Brain pericyte (primary cell): ENCODE results near the gene KBTBD4.
"Not testable (repeated sequence)": the region's sequence is repeated elsewhere in the genome, so short reads cannot be mapped to it uniquely, and the experiment has no call there.

ENCODE experiments used
- DNase-seq: peaks from one replicate; pipeline ENCODE4 v3.0.0-alpha.2; 2012; ENCODE audit warnings: low read depth, low spot score

KBTBD4 gene

DNA sequence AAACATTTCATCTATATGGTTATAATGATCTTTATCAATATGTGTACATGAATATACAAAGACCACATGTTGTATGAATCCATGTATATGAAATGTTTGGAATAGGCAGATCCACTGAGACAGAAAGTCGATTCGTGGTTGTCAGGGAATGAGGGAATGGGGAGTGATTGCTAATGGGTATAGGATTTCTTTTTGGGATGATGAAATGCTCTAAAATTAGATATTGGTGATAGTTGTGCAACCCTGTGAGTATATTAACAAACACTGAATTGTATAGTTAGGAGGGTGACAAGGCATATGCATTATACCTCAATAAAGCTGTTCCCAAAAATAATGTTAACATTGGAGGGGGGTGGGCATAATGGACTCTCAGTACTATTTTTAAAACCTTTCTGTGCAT is 18.3 kb downstream of the KBTBD4 start:
- no peak for DNase-seq

DNA sequence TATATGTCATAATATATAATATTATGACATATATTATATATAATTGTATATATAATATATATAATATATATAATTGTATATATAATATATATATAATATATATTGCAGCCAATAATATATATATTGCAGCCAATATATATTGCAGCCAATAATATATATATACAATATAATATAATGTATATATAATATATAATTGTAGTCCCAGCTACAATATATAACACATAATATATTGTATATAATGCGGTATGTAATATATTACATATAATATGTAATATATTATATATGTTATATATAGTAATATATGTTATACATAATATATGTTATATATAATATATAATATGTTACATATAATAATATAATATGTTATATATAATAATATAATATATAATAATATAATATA is 20.1 kb downstream of the KBTBD4 start:
- DNase-seq: no peak

DNA sequence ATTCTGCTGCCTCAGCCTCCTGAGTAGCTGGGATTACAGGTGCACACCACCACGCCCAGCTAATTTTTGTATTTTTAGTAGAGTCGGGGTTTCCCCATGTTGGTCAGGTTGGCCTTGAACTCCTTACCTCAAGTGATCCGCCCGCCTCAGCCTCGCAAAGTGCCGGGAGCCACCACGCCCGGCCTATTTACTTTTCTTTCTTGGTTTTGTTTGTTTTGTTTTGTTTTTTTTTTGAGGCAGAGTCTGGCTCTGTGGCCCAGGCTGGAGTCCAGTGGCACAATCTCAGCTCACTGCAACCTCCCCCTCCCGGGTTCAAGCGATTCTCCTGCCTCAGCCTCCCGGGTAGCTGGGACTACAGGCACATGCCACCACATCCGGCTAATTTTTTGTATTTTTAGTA is 21.8 kb downstream of the KBTBD4 start:
- DNase-seq: not testable (repeated sequence)

DNA sequence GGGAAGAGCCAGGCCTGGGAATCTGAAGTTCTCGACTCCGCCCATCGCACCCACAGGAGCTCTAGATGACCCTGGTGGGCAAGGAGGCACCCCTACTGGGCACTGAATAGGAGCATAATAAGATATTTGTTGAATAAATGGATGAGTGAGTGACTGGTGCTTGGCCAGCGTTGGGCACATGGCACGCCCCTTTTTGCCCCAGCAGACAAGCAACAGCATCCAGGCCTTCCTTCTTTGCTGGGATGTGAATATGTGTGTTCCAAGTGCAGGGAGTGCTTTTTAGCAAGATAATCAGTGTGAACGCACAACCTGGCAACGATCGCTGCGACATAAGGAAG is 25.4 kb downstream of the KBTBD4 start:
- no peak for DNase-seq

DNA sequence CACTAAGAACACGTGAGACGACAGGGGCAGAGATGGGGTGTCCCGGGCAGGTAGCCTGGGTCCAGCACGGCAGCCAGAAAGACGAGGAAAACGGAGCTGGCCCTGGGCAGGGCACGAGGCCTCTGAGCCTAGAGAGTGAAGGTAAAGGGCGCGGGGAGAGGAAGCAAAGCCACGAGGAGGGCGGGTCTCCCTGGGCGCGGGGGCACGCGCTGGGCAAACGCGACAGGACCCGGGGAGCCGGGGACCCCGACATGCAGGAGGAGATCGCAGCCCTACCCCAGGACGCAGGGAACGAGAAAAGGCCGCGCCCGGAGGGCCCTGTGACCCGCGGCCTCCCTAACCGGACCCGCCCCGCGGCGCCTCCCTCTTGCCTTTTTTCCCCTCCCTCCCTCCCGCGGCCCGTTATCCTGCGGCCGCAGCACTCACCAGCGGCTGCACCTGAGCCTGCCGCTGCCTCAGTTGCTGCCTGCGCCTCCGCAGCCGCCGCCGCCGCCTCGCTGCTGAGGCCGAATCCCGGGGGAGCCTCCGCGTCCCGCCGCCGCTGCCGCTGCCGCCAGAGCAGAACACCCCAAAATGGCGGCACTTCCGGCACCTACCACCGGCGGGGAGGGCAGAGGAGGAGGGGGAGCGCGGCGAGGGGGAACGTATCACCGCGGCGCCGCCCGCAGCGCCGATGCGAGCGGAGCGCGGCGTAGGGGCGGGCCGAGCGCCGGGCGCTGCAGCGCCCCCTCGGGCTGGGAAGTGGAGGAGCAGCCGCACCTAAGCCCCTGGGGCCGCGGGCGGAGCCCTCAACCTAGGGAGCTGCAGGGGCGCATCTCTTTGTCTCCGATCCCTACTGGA is 26.0 kb downstream of the KBTBD4 start, which contains the start of gene CELF1:
Gene CELF1, minus strand, starts transcription at position 567 of the 840 bp plus-strand sequence. CDS start 53,609 bp downstream, outside the sequence.
- DNase-seq: peak; percentile 43

DNA sequence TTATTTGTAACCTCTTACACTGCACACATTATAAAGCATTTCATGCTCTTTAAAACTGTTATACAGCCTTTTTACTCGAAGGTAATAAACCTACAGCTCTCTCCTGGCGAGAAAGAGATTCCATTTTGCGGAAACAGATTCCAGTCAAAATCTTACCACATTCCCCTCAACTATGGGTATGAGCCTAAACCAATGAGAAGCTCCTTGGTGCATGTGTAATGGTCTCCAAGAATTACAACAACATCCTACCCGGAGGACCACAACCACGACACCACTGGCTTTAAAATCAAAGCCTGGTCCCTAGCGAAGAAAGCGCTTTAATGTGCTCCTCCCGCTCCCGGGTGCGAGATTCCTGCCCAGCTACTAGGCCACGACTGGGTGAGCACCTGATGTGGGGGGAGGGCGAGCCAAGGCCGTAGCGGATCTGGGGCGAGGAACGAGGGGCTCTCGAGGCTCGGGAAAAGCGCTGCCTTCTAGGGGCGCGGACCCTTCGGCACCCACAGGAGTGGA is 26.7 kb downstream of the KBTBD4 start:
- DNase-seq: no peak

DNA sequence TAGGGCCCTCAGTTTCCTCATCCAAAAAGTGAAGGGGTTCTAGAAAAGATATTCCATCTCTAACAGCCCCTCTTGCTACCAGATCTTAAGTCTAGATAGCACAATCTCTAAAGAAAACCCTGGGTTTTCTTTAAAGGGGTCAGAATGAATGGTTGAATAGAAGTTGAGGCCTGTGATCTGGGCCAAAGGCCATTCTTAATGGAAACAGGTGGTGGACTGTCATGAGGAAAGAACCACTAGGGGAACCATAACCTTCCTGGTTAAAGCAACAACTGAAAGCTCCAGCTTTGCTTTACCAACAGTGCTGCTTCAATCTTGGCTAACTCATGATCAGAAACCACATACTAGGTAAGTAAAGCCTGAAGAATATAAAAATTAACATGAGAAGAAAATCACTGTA is 27.7 kb downstream of the KBTBD4 start:
- DNase-seq: no peak

DNA sequence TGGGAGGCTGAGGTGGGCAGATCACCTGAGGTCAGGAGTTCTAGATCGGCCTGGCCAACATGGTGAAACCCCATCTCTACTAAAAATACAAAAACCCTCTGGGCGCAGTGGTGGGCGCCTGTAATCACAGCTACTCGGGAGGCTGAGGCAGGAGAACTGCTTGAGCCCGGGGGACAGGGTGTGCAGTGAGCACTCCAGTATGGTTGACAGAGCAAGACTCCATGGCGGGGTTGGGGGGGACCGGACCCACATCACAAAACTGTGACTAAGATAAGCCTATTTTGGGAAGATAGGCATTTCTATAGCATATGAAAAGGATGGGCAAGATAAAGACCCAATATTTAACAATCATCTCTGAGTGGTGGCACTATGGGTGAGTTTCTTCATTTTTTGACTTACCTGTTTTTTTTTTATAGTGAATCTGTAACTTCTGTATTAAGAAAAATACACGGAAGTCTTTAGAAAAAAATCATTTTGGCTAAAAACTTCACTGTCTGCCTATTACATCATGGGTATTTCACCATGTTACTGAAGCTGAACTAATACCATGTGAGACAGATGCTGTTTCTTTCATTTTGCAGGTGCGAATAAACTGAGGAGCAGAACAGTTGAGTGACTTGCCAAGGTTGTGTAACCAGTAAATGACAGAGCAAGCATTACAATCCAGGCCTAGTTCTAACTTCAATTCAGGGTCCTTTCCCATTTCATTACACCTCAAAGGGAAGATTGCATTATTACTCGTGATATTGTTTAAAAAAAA is 28.3 kb downstream of the KBTBD4 start:
- no peak for DNase-seq

DNA sequence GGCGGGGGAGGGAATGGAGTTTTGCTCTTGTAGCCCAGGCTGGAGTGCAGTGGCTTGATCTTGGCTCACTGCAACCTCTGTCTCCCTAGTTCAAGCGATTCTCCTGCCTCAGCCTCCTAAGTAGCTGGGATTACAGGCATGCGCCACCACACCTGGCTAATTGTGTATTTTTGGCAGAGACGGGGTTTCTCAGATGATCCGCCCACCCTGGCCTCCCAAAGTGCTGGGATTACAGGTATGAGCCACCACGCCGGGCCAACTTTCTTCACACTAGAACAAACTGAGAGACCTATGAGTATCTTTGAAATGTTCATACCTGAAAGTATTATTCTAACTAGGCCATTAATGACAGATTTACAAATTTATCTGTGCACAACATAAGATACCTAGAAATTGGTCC is 32.5 kb downstream of the KBTBD4 start:
- not testable (repeated sequence) for DNase-seq

DNA sequence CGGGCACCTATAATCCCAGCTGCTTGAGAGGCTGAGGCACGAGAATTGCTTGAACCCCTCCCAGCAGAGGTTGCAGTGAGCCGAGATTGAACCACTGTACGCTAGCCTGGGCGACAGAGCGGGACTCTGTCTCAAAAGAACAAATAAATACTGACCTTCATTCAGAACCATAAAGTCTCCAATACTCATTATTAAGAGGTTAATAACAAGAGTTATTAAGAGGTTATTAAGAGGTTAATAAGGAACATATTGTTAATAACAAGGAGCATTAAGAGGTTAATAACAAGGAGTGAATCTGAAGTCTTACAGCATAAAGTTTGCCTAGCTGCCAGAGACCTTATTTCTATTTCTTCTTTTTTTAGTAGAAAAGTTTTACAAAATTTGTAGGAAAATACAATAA is 33.5 kb downstream of the KBTBD4 start:
- DNase-seq: no peak

DNA sequence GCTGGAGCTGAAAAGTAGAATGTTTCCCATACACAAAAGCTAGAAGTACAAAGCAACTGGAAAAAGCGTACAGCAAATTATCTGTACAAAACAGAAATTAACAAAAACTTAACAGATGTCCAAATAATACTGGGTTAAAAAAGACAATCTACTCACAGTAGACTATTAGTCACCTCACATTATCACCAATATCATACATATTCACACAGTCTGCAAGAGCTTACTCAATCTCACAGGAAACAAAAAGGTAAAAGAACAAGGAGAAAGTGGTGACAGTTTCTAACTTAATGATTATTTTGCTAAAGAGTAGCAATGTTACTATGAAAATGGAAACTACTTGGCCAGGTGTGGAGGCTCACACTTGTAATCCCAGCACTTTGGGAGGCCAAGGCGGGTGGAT is 37.7 kb downstream of the KBTBD4 start:
- DNase-seq: no peak

DNA sequence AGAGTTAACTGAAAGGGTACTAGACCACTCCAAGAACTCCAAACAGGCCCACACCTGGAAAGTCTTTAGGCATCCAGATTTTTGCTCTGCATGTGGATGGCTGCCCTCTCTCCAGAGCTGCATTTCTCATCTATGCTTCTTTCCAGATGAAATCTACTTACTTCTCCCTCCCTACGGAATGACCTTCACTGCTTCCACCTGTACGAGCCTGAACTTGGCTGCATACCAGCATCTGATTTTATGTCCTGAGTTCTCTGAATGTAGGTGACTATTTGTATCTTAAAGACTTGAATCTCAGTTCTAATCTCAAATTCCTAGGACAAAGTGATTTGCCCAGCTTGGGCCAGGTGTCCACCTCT is 39.1 kb downstream of the KBTBD4 start:
- DNase-seq: no peak

DNA sequence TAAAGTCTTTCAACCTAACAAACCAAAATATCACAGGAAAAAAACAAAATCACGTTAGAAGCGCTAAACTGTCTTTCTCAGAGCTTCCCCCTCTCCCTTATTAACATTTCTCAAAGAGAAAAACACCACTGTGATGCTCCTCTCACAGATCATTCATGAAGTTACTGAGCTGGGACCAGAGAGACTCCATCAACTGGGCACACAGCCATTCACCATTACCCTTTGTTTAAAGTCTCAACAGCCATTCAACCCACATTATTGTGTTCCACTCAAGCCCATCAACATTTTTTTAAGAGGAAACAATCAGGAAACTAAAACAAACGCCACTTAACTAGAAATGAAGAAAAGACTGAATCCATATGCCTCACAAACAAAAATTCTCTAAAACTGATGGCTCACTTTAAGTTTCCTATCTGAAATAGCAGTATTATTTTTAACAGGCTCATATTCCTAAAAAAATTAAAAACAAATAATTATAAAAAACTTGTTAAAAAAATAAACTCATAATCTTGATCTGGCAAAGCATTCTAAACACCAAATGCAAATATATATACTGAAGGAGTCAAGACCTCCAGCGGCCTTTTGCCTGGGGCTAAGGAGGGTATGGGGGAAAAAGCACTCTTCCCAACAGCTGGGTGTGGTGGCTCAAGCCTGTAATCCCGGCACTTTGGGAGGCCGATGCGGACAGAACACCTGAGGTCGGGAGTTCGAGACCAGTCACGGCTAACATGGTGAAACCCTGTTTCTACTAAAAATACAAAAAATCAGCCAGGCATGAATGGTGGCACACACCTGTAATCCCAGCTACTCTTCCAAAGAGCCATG is 39.8 kb downstream of the KBTBD4 start:
- no peak for DNase-seq

DNA sequence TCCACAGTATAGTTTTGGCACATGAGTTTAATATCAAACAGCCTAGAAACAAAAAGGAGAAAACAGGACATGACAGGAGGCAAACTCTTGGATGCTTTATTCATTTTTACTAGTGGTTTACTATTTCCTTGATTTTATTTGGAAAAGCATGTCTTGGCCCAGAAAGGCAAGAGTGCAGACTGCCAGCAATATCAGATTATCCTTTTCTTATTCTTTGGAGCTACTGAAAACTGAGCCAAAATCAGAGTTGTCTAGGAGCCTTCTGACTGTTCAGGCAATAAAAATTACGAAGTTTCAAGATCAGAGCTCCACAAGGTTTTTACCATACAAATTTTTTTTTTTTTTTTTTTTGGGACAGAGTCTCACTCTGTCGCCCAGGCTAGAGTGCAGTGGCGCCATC is 41.9 kb downstream of the KBTBD4 start:
- no peak for DNase-seq

DNA sequence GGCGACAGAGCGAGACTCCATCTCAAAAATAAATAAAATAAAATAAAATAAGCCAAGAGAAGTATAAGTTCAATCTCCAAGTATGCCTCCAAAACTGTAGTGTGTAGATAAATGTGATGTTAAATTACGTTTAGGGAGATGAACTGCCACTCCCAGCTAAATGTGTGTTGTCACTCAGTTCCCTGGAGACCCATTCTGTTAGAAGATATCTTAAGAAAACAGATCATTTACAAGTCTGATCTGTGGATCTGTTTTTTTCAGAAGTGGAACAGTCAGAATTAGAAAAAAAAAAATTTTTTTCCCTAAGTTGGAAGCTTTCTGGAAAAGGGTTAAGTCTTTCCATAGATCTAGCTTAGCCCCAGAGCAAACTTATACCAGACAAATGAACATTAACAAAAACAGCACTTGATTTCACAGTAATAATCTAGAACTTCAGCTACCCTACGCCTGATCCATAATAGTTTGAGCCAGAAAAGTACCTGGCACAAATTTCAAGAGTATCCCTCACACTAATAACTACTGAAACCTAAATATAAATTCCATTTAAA is 44.0 kb downstream of the KBTBD4 start:
- no peak for DNase-seq

DNA sequence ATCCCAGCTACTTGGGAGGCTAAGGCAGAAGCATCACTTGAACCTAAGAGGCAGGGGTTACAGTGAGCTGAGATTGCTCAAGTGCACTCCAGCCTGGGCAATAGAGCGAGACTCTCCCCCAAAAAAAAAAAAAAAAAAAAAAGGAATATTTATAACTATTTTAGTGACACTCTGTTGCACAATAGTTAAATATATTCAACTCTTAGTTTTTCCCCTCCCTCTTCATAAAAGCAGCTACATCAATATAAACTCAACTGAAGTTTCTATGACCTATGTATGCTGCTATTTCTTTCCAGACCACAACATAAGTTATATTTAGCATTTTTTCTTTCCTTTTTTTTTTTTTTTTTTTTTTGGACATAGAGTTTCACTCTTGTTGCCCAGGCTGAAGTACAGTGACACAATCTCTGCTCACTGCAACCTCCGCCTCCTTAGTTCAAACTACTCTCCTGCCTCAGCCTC is 45.0 kb downstream of the KBTBD4 start:
- DNase-seq: no peak

DNA sequence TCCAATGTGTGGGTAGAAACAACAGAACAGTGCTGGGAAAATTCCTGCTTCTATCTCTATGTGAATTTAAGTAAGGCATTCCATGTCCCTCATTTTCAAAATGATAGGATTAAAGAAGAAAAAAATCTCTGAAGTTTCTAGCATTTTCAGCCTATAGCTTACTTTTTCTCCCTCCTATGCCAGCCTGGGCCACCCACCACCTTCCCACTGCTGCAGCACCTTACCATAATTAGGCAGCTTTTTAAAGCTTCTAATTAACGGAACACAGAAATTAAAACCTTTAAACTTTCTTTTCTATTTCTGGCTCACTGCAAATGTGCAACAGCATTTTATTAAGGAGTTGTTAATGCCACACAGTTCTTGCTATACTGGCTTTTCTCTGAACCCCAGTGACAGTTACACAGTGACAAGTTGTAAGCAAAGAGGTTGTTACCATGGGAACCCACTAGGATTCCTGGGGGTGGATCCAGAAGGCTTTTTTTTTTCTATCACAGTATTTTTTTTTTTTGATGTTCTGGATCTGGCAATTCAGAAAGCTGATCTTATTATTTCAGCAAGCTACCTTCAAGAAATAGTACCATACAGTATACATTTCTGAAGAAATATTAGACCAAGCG is 46.1 kb downstream of the KBTBD4 start:
- DNase-seq: no peak

DNA sequence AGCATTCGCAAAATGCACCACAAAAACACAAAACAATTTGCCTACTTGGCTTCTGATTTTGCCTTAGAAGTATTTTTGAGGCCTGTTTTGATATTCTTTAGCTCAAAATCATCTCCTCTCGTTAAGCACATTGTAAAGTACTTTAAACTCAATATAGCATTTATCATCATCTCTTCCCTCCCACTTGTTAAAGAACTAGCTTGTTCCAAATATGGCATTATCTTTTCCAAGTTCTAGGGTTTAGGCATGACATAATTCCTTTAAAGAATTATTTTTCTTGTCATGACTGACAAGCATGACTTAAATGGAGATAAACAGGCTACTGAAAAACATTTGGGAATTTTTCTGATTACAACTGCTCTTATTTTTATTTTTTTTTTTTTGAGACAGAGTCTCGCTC is 47.1 kb downstream of the KBTBD4 start:
- DNase-seq: no peak

DNA sequence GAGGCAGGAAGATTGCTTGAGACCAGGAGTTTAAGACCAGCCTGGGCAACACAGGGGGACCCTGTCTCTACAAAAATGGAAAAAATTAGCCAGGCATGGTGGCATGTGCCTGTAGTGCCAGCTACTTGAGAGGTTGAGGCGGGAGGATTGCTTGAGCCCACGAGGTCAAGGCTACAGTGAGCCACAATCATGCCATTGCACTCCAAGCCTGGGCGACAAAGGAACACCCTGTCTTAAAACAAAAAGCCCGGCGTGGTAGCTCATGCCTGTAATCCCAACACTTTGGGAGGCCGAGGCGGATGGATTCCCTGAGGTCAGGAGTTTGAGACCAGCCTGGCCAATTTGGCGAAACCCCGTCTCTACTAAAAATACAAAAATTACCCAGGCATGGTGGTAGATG is 48.0 kb downstream of the KBTBD4 start:
- not testable (repeated sequence) for DNase-seq

DNA sequence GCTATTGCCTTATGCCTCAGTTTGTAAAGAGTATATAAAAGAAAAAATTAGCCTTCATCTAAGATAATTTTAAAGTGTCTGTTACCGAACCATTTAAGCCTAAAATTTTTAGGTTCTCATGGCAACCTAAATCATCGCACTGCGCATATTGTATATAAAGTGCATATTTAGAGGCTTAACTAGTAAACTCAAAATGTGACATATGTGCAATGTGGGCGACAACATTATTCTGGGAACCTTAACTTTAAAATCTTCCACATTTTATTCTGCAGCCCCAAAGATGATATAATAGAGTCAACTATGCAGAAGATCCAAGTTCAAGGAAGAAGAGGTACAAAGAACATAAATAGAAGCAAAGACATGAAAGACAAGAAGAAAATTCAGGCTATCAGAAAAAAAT is 48.8 kb downstream of the KBTBD4 start:
- DNase-seq: no peak

DNA sequence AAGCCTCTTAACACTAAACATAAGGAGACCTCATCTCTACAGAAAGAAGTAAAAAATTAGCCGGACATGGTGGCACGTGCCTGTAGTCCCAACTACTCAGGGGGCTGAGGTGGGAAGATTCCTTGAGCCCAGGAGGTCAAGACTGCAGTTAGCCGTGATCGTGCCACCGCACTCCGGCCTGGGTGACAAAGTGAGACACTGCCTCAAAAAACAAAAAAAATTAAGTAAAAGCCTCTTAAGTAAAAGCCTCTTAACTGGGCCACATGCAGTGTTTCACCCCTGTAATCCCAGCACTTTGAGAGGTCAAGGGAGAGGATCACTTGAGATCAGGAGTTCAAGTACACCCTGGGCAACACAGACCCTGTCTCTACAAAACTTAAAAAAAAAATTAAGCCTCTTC is 51.6 kb downstream of the KBTBD4 start:
- no peak for DNase-seq
